Activated CD4-positive, alpha-beta memory T cell treated with anti-CD3 and anti-CD28 coated beads, Interleukin-2, amount 10 ng/mL, durations not matched to agents 7 days and 5 days (primary cell): Measurements from ENCODE around the gene ME3. TPM values are rescaled to one million over a fixed set of nuclear protein-coding genes. Genes with fewer than 3 reads are reported as not detected.

Experiments used
- CTCF ChIA-PET: fragments of 350-600 bp; sonication (Branson Sonifier 250); formaldehyde crosslinking; loops from one replicate; lab custom pipeline; 2021; ENCODE audit warnings: antibody characterized with exemption, inconsistent platforms; lab: Charles Lee
- POLR2A ChIA-PET: fragments of 350-600 bp; sonication (Branson Sonifier 250); formaldehyde crosslinking; loops from one replicate; lab custom pipeline; 2021; ENCODE audit warnings: antibody characterized with exemption; lab: Charles Lee
- DNase-seq: peaks from one replicate; pipeline ENCODE4 v3.0.0-alpha.2; 2020
- H3K27ac Mint-ChIP-seq: one replicate; pipeline ENCODE4 v1.8.0; 2021; ENCODE audit warnings: mild to moderate bottlenecking, mixed read lengths
- H3K27me3 Mint-ChIP-seq: one replicate; pipeline ENCODE4 v1.8.0; 2021; ENCODE audit warnings: mixed read lengths
- H3K36me3 Mint-ChIP-seq: one replicate; pipeline ENCODE4 v1.8.0; 2021; ENCODE audit warnings: low read depth, mixed read lengths
- H3K4me1 Mint-ChIP-seq: one replicate; pipeline ENCODE4 v1.8.0; 2021; ENCODE audit warnings: mixed read lengths
- H3K4me3 Mint-ChIP-seq: one replicate; pipeline ENCODE4 v1.8.0; 2021; ENCODE audit warnings: mild to moderate bottlenecking, mixed read lengths
- H3K9me3 Mint-ChIP-seq: one replicate; pipeline ENCODE4 v1.8.0; 2021; ENCODE audit warnings: mixed read lengths
- total RNA-seq, 2 experiments: library from RNA; stranded (reverse); gene quantifications; one replicate each; pipeline ENCODE4 v1.2.3, GENCODE V29; 2021

The ME3 gene
- total RNA-seq, 2 experiments from 2014 or later: 0.83 to 0.93 TPM

DNA sequence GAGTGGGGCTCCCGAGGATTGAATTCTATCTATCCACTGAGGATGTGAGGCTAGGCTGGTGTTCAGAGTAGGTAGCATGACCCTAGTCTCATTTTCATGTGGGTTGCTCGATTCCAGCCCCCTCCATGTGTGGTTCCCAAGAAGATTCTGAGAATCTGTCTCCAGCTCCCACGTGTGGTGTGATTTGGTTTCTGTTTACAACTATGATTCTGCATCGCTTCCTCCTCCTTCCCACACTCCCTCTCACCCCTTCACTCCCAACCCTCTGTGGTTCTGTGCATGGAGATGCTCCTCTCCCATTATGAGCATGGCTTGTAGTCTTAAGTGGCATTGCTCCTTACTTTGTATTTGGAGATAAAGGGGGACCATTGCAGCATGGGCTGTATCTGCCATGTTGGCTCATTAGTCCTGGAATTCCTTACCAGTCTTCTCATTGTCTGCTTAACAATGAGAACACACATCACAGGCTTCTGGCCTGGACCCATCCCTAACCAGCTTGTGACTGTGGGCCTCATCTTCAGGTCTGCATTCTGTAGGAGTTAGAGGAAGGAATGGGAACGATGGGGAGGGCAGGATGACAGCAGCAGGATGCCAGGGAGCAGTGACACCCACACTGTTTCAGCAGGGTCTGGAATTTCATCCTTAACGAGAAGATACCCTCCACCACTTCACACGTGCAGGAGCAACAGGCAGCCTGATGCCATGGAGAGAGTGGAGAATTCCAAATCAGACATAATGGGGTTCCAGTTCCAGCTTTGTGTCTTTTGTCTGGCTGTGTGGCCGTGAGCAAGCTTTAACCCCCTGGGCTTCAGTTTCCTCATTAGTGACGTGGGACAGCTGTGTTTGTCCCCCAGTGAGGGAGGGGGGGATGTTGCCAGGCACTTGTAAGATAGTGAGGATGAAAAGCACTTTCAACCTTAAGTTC is 211.7 kb downstream of the ME3 start:
- DNase-seq: no peak
- H3K9me3 Mint-ChIP-seq: no peaks in the 10 kb centered on the region
- no peaks in the 10 kb centered on the region for H3K36me3 Mint-ChIP-seq
- no peaks in the 10 kb centered on the region for H3K4me1 Mint-ChIP-seq
- H3K4me3 Mint-ChIP-seq: no peak overlapping the region
- no peak overlapping the region for H3K27ac Mint-ChIP-seq
- POLR2A ChIA-PET: no interaction called here
- CTCF ChIA-PET: interaction anchor here (0.6 to 2.7 kb wide), 2 partner anchors 148 to 410 kb away, joined by 3 to 12 read pairs; no protein-coding TSS in a partner anchor
- no peaks in the 10 kb centered on the region for H3K27me3 Mint-ChIP-seq

DNA sequence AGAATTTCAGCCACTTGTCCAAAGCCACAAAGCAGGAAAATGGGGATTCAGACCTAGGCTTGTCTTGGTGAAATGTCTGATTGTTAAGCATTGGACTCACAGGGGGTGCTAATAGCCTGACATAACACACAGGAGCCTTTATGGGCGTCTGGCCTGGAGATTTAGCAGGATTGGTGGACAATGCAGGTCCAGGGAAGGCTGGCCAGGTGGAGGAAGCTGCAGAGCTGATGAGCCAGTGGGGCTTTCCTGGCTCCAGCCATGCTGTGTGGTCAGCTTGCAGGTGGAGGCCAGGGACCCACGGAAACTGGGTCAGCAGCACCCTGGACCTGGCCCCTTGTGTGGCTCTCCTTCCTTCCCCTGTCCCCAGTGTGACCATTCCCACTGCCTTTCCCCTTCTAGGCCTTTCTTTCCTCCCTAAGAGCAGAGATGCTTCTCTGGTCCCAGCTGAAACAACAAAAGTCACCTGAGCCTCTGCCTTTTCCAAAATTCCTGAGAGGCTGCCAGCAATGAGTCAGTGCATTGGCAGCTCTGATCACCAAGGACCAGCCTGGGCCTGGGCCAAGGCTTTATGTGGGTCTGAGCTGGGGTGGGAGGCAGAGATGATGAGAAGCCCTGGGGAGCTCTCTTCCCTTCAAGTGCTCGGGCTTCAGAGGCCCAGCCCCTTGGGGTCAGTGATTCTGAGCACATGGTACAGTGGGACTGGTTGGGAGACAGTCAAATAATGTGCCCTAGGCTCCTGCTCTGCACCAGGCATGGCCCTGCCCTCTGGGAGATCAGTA is 212.5 kb downstream of the ME3 start:
- H3K27ac Mint-ChIP-seq: no peak overlapping the region
- H3K27me3 Mint-ChIP-seq: no peaks in the 10 kb centered on the region
- H3K4me1 Mint-ChIP-seq: no peaks in the 10 kb centered on the region
- ChIA-PET POLR2A (no interaction called here), CTCF (interaction anchor here (2.7 kb wide), 1 partner anchor 149 kb away, joined by 12 read pairs; no protein-coding TSS in a partner anchor)
- H3K4me3 Mint-ChIP-seq: no peak overlapping the region
- no peaks in the 10 kb centered on the region for H3K9me3 Mint-ChIP-seq
- no peaks in the 10 kb centered on the region for H3K36me3 Mint-ChIP-seq
- DNase-seq: no peak

DNA sequence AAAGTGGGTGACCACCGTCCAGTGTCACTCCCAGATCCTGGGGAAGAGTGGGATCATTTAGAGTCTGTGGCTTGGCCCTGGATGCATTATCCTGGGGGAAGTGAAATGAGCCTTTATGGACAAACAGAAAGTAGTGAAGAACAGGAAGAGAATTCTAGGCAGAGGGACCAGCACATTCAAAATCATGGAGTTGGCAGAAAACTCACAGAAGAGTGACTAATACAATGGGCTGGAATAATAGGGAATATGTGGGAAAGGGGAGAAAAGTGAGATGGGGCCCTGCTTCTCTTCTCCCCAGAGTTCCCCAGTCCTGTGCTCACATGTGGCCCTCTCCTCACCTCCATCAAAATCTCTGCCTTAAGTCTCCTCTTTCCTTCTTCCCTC is 213.4 kb downstream of the ME3 start:
- H3K36me3 Mint-ChIP-seq: no peaks in the 10 kb centered on the region
- no peak overlapping the region for H3K27ac Mint-ChIP-seq
- POLR2A ChIA-PET: no interaction called here
- H3K27me3 Mint-ChIP-seq: no peaks in the 10 kb centered on the region
- no peaks in the 10 kb centered on the region for H3K9me3 Mint-ChIP-seq
- no peaks in the 10 kb centered on the region for H3K4me1 Mint-ChIP-seq
- DNase-seq: no peak
- CTCF ChIA-PET: no interaction called here
- no peak overlapping the region for H3K4me3 Mint-ChIP-seq

DNA sequence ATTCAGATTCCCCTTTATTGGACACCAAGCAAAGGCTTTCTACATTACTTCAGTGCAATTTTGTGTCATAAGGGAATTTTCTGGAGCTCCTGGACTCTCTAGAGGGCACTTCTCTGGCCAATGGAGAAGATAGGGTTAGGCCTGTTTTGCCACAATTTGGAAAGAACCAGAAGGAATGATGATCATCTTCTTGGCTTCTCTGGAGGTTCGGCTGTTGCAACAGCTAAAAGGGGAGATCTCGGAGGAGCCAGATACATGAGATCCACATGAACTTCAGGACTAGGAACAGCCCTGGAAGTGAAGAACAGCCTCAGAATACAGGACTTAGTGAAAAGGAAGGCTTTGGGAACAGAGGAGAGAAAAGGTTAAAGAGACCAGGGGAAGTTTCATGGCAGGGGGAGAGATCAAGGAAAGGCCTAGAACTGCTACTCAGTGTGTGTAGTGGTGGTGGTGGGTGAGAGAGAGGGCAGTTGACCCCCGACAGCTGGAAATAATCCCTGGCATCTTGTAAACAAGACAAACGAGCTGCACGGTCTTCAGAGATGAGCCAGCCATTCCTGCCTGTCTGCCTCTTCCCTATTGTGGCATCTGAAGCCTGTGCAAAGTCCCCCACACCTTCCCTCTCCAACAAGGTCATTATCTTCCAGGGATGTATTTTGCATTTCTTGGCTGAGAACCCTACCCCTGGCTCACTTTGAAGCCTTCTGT is 214.0 kb downstream of the ME3 start:
- CTCF ChIA-PET: interaction anchor here (1.6 to 5.0 kb wide), 2 partner anchors 149 to 346 kb away, joined by 4 to 37 read pairs; no protein-coding TSS in a partner anchor
- Mint-ChIP-seq H3K4me1 (no peaks in the 10 kb centered on the region), H3K36me3 (no peaks in the 10 kb centered on the region), H3K27me3 (no peaks in the 10 kb centered on the region), H3K9me3 (no peaks in the 10 kb centered on the region), H3K4me3 (no peak overlapping the region), H3K27ac (no peak overlapping the region)
- POLR2A ChIA-PET: no interaction called here
- DNase-seq: no peak

DNA sequence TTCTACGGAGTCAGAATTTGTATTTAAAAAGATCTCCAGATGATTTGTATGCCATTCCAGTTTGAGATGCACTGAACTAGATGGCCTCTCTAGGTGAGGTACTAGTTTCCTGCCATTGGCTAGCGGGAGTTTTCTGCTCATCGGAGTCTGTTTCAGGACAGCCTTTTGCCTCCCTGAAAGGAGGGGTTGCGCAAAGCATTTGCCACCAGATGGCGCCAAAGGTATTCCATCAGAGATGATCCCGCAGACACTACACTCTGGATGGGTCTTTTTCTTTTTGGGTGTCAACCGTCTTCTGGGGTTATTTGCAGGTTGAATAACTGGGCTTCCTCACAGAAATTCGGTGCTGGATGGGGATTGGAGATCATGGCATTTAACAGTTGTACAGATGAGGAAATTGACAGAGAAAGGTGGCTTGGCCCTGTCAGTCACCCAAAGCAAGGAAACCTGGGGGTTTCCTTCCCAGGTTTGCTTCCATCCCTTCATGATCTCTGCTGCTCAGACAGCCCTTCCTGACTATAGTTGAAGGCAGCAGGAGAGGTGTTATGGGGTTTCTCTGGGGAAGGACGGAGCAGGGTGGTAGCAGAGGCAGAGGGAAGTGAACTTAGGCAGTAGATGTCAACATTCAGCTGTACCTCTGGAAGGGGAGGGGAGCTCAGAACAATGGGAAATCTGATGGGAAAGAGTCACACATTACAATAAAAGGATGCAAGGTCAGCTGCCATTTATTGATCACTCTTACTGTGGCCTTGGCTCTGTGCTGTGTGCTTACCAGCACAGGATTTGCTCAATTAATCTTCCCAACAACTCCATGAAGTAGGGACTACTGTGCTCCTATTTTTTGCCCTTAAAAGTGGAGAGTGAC is 216.1 kb downstream of the ME3 start:
- POLR2A ChIA-PET: no interaction called here

DNA sequence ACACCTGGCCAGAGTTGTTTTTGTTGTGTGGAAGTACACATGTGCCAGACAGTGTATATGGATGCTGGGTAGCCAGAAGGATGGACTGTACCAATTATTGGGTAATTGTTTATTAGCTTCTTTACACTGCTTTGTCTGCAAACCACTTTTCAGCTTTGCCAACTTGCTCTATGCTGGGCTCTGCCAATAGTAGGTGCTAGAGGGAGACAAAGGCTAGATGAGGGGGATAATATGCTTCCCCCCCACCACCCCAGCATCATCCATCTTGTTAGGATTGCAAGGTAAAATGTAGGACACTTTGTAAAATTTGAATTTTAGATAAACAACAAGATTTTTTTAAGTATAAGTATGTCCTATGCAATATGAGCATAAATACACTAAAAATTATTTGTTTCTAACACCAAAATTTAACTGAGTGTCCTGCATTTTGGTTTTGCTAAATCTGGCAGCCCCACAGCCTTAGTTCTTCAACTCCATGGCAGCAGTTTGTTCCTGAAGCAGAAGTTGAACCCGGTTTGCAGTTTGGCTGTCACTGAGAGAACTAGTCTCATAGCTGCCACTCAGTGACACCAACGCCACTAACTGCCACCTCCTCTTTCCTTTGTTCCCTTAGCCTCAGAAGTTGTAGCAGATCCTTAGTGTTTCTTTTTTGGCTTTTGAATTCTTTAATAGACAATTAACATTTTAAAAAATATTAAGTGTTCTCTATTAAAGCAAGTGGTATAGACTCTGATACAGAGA is 219.0 kb downstream of the ME3 start:
- ChIA-PET CTCF (interaction anchor here (2.1 to 5.0 kb wide), 4 partner anchors 8 to 598 kb away, joined by 5 to 37 read pairs (median 8); partner anchors contain the start of gene CCDC83), POLR2A (no interaction called here)
- H3K4me1 Mint-ChIP-seq: no peaks in the 10 kb centered on the region
- no peak overlapping the region for H3K27ac Mint-ChIP-seq
- H3K36me3 Mint-ChIP-seq: no peaks in the 10 kb centered on the region
- DNase-seq: no peak
- no peaks in the 10 kb centered on the region for H3K27me3 Mint-ChIP-seq
- H3K4me3 Mint-ChIP-seq: no peak overlapping the region
- H3K9me3 Mint-ChIP-seq: no peaks in the 10 kb centered on the region

More for the DNA sequence above, 216.1 kb downstream of the ME3 start:
- CTCF ChIA-PET: interaction anchor here (0.6 to 5.0 kb wide), 9 partner anchors 11 to 414 kb away, joined by 3 to 37 read pairs (median 4); partner anchors contain the start of gene PICALM
- H3K9me3 Mint-ChIP-seq: no peaks in the 10 kb centered on the region
- H3K27me3 Mint-ChIP-seq: no peaks in the 10 kb centered on the region
- H3K36me3 Mint-ChIP-seq: no peaks in the 10 kb centered on the region
- DNase-seq: peak; percentile 79
- no peak overlapping the region for H3K4me3 Mint-ChIP-seq
- H3K27ac Mint-ChIP-seq: no peak overlapping the region
- H3K4me1 Mint-ChIP-seq: no peaks in the 10 kb centered on the region

DNA sequence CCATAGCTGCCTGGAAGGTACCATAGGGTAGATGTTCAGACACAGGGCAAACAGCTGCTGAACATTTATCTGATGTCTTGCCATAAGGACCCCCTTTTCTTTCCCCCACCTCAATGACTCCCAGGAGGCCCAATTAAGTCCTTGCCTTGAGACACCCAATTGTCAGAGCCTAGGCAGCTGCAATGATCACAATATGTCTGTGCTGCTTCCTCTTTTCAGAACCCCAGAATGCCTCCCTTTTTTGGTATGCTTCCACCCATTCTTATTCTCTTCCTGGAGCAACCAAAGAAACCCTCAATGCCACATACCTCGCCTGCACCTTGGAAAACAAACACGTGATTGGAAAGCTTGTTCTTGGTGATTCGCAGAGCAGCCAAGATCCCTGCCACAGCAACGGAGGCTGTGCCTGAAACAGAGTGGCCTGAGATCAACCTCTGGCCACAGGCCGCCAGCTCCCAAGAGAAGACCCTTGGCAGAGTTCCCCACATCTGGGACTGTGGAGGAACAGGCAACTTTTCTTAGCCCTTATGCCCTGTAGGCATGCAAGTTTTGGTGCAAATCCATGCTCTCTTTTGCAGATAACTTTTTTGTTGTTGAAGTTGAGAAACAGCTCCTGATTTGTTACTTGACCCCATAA is 222.3 kb downstream of the ME3 start:
- ChIA-PET CTCF (interaction anchor here (1.3 kb wide), 1 partner anchor 367 kb away, joined by 3 read pairs; no protein-coding TSS in a partner anchor), POLR2A (interaction anchor here (1.7 kb wide), 1 partner anchor 352 kb away, joined by 5 read pairs; no protein-coding TSS in a partner anchor)
- no peak for DNase-seq
- Mint-ChIP-seq H3K27ac (no peak overlapping the region), H3K4me1 (peaks cover 11% of the 10 kb centered on the region), H3K9me3 (no peaks in the 10 kb centered on the region), H3K4me3 (no peak overlapping the region), H3K36me3 (no peaks in the 10 kb centered on the region), H3K27me3 (no peaks in the 10 kb centered on the region)

DNA sequence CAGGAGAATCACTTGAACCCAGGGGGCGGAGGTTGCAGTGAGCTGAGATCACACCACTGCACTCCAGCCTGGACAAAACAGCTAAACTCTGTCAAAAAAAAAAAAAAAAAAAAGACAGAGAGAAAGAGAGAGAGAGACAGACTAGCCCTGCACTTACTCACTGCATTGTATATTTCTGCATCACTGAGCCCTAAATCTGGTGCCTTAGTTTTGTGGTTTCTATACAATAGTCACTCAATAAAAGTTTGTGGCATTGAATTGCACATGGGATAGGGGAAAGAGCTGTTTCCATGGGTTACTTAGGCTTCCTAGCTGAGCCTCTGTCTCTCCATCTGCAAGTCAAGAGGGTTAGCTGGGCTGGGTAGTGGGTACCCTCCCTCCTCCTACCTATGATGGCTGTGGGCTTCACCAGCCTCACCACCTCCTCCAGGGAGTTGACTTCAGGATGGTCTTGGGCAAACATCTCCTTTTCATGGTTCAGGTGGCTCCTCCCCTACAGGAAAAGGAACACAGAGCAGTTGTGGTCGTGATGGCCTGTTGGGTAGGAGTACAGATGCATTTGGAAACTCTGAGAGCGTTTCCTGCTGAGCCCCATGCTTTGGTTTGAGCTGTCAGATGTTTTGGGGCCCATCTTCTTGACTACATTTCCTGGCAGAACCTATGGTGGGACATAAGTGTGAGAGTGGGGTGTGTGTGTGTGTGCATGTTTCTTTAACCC is 224.5 kb downstream of the ME3 start:
- ChIA-PET POLR2A (interaction anchor here (0.8 kb wide), 1 partner anchor 145 kb away, joined by 3 read pairs; no protein-coding TSS in a partner anchor), CTCF (interaction anchor here (0.6 to 1.1 kb wide), 3 partner anchors 161 to 827 kb away, joined by 3 to 4 read pairs (median 4); partner anchors contain the start of gene CCDC83)
- Mint-ChIP-seq H3K4me3 (no peak overlapping the region), H3K36me3 (no peaks in the 10 kb centered on the region), H3K27me3 (no peaks in the 10 kb centered on the region), H3K9me3 (no peaks in the 10 kb centered on the region), H3K4me1 (peaks cover 11% of the 10 kb centered on the region), H3K27ac (peak overlapping the region; percentile 49)
- peak; percentile 33 for DNase-seq

DNA sequence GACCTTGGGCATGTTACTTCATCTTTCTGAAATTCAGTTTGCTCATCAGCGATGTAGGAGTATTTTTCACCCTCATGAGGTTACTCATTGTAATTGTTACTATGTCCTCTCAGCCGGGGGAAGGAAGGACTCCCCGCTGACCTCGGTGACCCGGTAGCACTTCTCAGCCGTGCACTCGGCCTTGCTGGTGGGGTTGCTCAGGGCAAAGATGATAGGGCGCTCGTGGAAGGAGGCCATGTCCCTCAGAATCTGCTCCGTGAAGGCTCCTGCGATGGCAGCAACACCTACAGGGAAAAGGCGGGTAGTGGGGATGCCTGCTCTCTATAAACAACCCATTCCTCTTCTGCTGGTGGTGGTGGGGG is 225.5 kb downstream of the ME3 start:
- peaks cover 11% of the 10 kb centered on the region for H3K4me1 Mint-ChIP-seq
- POLR2A ChIA-PET: no interaction called here
- no peak overlapping the region for H3K27ac Mint-ChIP-seq
- CTCF ChIA-PET: interaction anchor here (1.0 to 2.6 kb wide), 3 partner anchors 8 to 592 kb away, joined by 3 to 7 read pairs (median 4); partner anchors contain the start of gene CCDC83
- no peak for DNase-seq
- no peaks in the 10 kb centered on the region for H3K9me3 Mint-ChIP-seq
- H3K36me3 Mint-ChIP-seq: no peaks in the 10 kb centered on the region
- no peaks in the 10 kb centered on the region for H3K27me3 Mint-ChIP-seq
- H3K4me3 Mint-ChIP-seq: no peak overlapping the region

DNA sequence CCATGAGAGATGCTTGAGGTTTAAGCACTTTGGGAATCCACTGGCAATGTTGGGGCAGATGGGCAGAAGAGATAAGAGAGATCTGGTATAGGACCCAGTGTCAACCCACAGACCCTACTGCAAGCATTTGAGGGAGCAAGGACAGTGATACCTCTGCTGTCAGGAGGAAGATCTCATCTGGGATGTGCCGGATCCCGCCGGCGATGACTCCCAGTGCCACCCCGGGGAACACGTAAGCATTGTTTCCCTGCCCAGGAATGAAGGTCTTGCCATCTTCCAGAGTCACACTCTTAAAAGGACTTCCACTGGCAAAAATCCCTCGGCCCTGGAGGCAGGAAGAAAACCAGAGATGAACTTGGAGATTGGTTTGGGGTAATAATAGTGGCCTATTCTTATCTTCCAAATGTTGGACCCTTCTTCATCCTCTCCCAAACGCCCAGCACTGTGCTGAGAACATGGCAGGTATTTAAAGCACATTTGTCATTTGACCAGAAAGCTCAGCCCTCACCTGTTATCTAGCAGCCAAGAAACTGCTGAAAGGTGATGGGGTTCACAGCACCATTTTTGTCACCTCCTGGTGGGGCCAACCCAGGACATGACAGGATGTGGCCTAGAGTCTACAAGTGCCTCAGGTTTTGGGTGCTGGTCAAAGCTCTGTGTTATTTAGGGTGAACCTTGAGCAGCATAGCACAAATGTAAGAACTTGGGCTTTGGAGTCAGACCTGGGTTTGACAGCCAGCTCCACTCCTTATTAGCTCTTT is 226.1 kb downstream of the ME3 start:
- peak; percentile 26 for DNase-seq
- Mint-ChIP-seq H3K9me3 (no peaks in the 10 kb centered on the region), H3K4me3 (no peak overlapping the region), H3K27me3 (no peaks in the 10 kb centered on the region), H3K36me3 (no peaks in the 10 kb centered on the region), H3K27ac (no peak overlapping the region), H3K4me1 (peaks cover 11% of the 10 kb centered on the region)
- POLR2A ChIA-PET: no interaction called here
- CTCF ChIA-PET: interaction anchor here (1.0 to 2.6 kb wide), 3 partner anchors 9 to 591 kb away, joined by 3 to 7 read pairs (median 4); partner anchors contain the start of gene CCDC83
